Transverse colon (tissue), 4 donors: Measurements from ENCODE around the gene CTBP2.

Experiments
- EP300 ChIP-seq: sonication (generic); formaldehyde crosslinking; IDR thresholded peaks from one replicate; pipeline ENCODE4 v1.6.1; 2017; ENCODE audit warnings: antibody characterized with exemption, low read depth
- POLR2A ChIP-seq: fragments of 450-650 bp; IDR thresholded peaks from one replicate; pipeline ENCODE4 v1.6.1; 2016; ENCODE audit warnings: antibody characterized with exemption, mild to moderate bottlenecking, moderate library complexity
- POLR2AphosphoS5 ChIP-seq, 3 donors: sonication (generic); formaldehyde crosslinking; IDR thresholded peaks; one replicate each; pipeline ENCODE4 v1.6.1; 2016; ENCODE audit warnings: antibody characterized with exemption in 3 of 3
- TF ChIP-seq, protein P1 (sequence below), 5 experiments: fragments of 200-600 bp in 3 of 5; fragments of 450-650 bp in 2 of 5; sonication (generic) in 3 of 5; IDR thresholded peaks; 1 replicate in 2 of 5; 2 replicates in 3 of 5; pipeline ENCODE4 v1.5.1; 2016 to 2017; ENCODE audit warnings: antibody characterized with exemption in 5 of 5, inconsistent platforms in 3 of 5, mild to moderate bottlenecking in 2 of 5, moderate library complexity in 1 of 5

DNA sequence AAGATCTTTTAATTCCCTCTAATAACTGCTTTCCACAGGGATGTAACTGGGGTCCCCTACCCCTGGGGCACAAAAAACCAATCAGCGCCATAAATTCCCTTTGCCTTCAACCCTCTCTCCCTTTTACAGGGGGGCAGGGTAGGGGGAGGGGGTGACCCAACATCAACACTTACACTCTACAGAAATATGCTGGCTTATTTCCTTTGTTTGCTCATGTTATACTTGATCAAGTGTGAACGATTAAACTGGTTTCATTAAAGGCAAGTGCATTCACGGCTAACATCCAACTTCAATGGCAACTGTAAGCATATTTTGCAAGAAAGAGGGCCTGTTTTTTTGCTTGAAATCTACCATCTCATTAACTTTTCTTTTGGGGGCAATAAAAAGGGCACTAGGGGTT is 2.9 kb downstream of the CTBP2 start:
- TF ChIP-seq, protein P1, sequence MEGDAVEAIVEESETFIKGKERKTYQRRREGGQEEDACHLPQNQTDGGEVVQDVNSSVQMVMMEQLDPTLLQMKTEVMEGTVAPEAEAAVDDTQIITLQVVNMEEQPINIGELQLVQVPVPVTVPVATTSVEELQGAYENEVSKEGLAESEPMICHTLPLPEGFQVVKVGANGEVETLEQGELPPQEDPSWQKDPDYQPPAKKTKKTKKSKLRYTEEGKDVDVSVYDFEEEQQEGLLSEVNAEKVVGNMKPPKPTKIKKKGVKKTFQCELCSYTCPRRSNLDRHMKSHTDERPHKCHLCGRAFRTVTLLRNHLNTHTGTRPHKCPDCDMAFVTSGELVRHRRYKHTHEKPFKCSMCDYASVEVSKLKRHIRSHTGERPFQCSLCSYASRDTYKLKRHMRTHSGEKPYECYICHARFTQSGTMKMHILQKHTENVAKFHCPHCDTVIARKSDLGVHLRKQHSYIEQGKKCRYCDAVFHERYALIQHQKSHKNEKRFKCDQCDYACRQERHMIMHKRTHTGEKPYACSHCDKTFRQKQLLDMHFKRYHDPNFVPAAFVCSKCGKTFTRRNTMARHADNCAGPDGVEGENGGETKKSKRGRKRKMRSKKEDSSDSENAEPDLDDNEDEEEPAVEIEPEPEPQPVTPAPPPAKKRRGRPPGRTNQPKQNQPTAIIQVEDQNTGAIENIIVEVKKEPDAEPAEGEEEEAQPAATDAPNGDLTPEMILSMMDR (IDR thresholded peaks at IDR 0.05), result no peak
- no peak for TF ChIP-seq POLR2A
- no peak for TF ChIP-seq EP300
- TF ChIP-seq POLR2AphosphoS5 (IDR thresholded peaks at IDR 0.05), result no peak
